NCI-H1048 (cell line): ENCODE results near the gene MATN1.

Experiments
- DNase-seq: peaks from one replicate; lab custom pipeline; 2025; lab: John Stamatoyannopoulos, UW

The MATN1 gene

DNA sequence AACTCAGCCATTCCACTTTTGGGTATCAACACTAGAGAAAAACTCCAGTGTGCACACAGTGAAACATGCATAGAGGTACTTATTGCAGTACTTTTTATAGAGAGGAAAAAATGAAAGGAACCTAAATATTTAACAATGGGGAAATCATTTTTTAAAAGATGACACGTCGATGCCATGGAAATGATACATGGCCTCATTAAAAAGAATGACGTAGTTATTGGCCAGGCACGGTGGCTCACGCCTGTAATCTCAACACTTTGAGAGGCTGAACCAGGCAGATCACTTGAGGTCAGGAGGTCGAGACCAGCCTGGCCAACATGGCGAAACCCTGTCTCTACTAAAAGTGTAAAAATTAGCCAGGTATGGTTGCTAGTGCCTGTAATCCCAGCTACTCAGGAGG, 42.5 kb downstream of the MATN1 start:
- no peak for DNase-seq

DNA sequence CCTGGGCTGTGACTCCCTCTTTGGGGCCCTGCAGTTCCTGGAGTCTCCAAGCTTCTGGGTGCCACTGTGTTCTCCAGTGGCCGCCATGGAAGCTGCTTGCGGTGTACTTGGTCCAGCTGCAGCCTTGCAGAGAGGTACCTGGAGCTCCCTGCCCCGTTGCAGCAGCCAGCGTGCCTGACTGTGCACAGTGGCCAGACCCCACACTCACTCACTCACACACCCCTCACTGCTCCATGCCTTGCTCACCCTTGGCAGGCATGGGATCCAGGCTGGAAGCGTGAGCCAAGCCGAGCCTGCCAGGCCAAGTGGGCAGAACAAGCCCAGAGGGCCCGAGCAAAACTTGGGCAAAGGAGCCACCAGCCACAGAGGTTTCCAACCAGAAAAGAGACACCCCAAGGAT, 43.0 kb downstream of the MATN1 start:
- no peak for DNase-seq

- DNase-seq = no peak
Measured at GRCh38 chr1:30679976-30680305, 43.4 kb downstream of the MATN1 start.

GRCh38 chr1:30679201-30679975, 44.0 kb downstream of the MATN1 start:
- DNase-seq = no peak

GRCh38 chr1:30678209-30678608, 45.2 kb downstream of the MATN1 start:
- DNase-seq = no peak

DNA sequence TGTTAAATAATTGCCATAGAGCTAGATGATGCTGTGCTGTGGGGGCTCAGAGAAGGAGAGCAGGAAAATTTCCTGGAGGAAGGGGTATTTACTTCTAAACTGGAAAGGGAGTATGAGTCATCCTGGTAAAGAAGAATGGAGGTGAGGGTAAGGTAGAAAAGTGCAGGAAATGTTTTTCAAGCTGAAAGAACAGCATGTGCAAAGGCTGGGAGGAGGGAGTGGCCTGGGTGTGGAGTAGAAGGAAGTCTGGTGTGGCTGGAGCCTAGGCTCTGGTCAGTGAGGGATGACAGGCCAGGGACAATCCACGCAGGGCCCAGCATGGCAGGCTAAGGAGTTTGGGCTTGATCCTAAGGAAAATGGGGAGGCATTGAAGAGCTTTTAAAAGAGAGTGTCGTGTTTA, 45.9 kb downstream of the MATN1 start:
- DNase-seq = no peak

- no peak for DNase-seq
Measured at GRCh38 chr1:30675761-30676160, 47.6 kb downstream of the MATN1 start.

DNA sequence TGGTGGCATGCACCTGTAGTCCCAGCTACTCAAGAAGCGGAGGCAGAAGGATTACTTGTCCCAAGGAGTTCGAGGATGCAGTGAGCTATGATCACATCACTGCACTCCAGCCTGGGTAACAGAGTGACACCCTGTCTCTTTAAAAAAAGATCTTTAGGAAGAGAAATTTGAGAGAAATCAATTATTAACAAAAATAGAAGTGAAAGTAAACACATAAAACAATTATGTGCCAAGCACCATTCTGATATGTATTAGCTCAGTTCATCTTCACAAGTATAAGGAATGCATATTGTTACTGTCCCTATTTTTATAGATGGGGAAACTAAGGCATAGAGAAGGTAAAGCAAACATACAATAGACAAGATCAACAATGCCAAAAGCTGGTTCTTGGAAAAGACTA, 48.1 kb downstream of the MATN1 start:
- no peak for DNase-seq

DNA sequence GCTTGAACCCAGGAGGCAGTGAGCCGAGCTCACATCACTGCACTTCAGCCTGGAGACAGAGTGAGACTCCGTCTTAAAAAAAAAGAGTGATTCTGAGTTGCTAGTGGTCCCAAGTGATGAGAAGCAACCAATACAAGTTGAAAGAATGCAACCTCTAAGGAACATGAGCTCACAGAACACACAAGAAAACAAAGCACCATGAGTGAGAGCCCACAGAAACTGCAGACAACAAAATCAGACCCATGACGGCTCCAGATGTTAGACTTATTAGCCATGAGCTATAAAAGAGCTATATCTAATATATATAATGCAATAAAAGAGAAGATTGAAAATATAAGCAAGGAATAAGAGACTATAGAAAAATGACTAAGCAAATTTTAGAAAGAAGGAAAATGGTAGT, 50.0 kb downstream of the MATN1 start:
- no peak for DNase-seq

DNA sequence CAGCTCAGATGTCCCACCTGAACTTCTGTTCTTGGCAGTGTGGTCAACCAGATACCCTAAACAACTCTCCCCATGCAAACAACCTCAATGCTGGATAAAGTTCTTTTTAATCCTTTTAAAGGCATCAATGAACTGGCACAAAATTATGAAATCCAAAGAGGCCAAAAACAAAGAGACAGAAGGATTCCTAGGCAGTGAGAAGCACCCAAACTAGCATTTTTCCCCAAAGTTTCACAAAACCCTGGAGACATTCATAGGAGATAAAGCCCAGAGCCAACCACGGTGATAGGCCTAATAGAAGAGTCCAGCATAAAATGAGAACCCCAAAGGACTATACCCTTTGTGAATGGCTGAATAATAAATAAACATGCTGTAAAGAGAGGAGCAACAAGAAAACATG, 50.7 kb downstream of the MATN1 start:
- DNase-seq = no peak

DNA sequence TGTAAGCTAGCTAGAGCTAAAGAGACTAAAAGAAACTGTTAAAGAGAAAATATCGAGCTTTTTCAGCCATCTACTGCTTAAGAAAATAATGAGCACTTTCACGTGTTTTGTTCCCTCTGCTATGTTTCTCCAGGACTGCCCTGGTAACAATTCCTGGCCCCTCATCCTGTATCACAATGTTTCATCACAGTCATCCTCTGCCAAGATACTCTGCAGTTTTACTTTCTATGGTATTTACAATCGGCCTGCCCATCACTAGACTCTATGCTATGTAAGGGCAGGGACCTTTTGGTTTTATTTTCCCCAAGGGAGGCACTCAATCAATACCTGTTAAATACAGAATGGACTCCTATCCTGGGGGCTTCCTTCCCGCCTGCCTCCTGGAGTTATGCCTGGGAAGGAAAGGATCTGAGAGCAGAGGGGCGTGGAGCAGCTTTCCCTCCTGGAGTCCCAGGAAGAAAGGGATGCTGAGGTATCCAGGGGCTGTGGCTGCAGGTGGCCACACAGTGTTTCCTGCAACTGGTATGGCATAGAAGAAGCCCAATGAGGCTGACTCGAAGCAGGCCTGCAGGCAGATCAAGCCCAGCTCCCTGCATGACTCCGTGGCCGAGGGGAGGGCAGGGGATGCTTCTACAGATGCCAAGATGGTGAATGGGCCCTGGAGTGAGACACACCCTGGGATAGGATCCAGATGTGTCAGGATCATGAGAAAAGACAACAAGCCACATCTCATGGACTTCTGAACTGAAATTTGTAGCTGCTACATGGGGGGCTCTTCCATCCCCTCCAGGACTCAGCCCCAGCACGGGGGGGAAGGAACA, 52.9 kb downstream of the MATN1 start:
- no peak for DNase-seq

- no peak for DNase-seq
Measured at GRCh38 chr1:30668546-30669327, 54.6 kb downstream of the MATN1 start.

GRCh38 chr1:30668024-30668423, 55.4 kb downstream of the MATN1 start:
- no peak for DNase-seq

DNA sequence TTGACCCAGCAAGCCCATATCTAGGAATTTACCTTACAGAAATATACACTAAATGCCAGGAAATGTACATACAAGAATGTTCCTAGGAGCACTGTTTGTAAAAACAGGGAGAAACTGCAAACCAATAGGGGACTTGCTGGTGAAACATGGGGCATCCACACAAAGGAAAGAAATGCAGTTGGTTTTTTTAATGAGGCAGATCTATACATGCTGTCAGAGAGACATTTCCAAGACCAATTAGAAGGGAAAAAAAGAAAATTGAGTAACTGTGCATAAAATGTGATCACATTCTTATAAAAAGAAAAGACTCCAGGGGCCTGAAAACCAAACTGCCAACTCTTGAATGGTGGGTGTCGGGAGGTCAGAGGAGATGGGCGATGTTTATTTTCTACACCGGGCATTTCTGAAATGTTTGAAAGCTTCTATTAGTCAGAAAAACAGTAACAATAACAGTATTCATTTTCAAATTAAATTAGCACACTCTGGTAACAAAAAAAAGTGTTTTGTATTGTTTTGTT, 56.6 kb downstream of the MATN1 start:
- no peak for DNase-seq

- no peak for DNase-seq
Measured at GRCh38 chr1:30665216-30666010, 58.0 kb downstream of the MATN1 start.

DNA sequence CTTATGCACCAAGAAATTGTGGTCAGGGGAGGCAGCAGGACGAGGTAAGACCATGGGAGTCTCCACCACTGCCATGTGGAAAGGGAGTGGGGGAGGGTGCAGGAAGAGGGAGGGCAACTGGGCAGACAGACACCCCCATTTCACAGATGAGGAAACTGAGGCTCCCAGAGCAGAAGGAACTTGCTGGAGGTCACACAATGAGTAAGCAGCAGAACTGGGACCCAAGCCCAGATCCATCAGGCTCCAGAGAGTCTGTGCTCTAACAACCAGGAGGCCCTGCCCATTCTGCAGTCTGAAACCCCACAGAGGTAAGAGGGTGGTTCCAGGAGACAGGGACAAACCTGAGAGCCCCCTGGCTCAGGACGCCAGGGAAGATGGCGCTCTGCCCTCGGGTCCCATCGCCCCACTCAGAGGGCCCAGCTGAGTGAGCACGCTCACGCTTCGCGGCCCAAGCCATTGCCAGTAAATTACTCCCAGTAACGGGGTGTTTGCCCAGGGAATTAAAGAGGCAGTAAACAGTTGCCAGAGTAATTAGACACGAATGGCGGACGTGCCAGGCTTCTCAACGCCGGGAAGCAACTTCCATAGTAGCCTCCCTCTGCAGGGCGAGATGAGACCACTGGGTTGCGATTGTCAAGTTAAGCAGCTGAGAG, 59.2 kb downstream of the MATN1 start:
- no peak for DNase-seq

- DNase-seq = no peak
Measured at GRCh38 chr1:30663596-30664091, 59.7 kb downstream of the MATN1 start.

DNA sequence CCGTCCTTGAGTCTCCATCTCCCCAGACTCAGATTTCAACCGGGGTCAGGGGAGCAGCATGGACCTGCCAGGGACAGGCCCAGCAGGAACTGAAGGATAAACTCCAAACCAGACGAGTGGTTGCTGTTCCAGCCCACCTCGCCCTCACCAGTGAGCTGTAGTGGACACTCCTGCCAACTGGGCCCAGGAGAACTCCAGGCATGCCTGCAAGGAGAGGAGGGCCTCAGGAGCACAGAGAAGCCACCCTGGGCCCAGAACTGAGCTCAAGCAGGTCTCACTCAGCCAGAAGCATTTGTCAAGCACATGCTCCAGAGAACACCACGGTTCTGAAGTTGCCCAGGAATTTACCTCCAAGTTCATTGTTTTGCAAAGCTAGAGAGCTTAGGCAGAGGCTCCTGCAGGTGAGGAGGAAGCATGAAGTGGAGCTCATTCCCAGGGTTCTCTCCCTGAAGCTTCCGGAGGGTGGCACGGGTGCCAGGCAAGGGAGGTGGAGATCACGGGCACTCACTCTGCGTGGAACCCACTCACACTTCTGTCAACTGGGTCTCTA, 61.0 kb downstream of the MATN1 start:
- DNase-seq = no peak

DNA sequence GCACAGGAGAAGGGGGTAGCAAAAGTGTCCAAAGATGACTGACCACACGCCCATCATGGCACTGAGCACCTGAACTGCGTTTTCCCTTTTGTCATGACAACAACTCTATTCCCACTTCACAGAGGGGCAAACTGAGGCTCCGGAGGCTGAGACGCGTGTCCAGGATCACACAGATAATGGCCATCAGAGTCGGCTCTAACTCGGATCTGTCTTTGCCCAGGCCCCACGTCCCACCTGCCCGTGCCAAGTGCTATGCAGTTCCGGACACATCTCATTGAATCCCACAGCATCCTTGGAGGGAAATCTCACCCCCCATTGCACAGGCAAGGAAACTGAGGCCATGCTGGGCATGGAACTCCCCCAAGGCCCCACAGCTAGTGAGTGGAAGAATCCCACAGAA, 62.1 kb downstream of the MATN1 start:
- DNase-seq = no peak
